Measurements from ENCODE around the gene MSLN. TPM values are rescaled to one million over a fixed set of nuclear protein-coding genes. Genes with fewer than 3 reads are reported as not detected.

Gene MSLN
- total RNA-seq, 4 donors from 2014 or later: 1.5 TPM; not detected in 3

- H3K27me3 ChIP-seq: peaks cover 0 to 26% of the 10 kb centered on the region in 2 donors
- H3K4me1 ChIP-seq: peaks cover 0 to 68% (median 33%) of the 10 kb centered on the region in 4 donors
- DNase-seq (ENCODE audit: low spot score in 2 of 2): no peak
- H3K4me3 ChIP-seq: peak overlapping the region in 1 of 4 donors; percentile 89
- H3K36me3 ChIP-seq: no peaks in the 10 kb centered on the region
- TF ChIP-seq EP300 (IDR thresholded peaks at IDR 0.05): no peak
- TF ChIP-seq POLR2A (IDR thresholded peaks at IDR 0.05): no peak
- TF ChIP-seq CTCF (IDR thresholded peaks at IDR 0.05): no peak
- 53 to 71% methylated on average over 3 to 10 of the region's 11 CpGs for WGBS, 2 donors
- no peaks in the 10 kb centered on the region for H3K9me3 ChIP-seq
- H3K27ac ChIP-seq: peak overlapping the region in 2 of 4 donors; percentile 58 to 63
These were observed 46.5 kb upstream of the MSLN start for GRCh38 chr16:714079-714478.

GRCh38 chr16:714558-715476 lies 45.7 kb upstream of the MSLN start, which contains the start of gene METRN:
TSS of gene METRN (plus strand) at chr16:715118. CDS start at chr16:715290, 172 bp downstream.
- H3K4me1 ChIP-seq: peaks cover 0 to 73% (median 37%) of the 10 kb centered on the region in 4 donors

GRCh38 chr16:715477-716199 lies 44.9 kb upstream of the MSLN start:
- TF ChIP-seq CTCF (IDR thresholded peaks at IDR 0.05): peak in 3 of 5 experiments; percentile 1 to 25 (median 20)
- no peak for TF ChIP-seq POLR2A (IDR thresholded peaks at IDR 0.05)
- TF ChIP-seq EP300 (IDR thresholded peaks at IDR 0.05): no peak
- H3K4me3 ChIP-seq: peak overlapping the region; percentile 49 to 89 (median 66)
- peaks cover 0 to 74% (median 43%) of the 10 kb centered on the region in 4 donors for H3K4me1 ChIP-seq
- peak overlapping the region; percentile 30 to 88 (median 81) for H3K27ac ChIP-seq
- peaks cover 0 to 10% of the 10 kb centered on the region in 2 donors for H3K27me3 ChIP-seq
- H3K9me3 ChIP-seq: no peaks in the 10 kb centered on the region
- no peak for DNase-seq (ENCODE audit: low spot score in 2 of 2)
- WGBS, 2 donors: 1 to 2% methylated on average over 34 to 45 of the region's 74 CpGs
- no peaks in the 10 kb centered on the region for H3K36me3 ChIP-seq

More at GRCh38 chr16:714558-715476, 45.7 kb upstream of the MSLN start, which contains the start of gene METRN:
- Histone ChIP-seq H3K27me3 (peaks cover 0 to 18% of the 10 kb centered on the region in 2 donors), H3K36me3 (no peaks in the 10 kb centered on the region), H3K9me3 (no peaks in the 10 kb centered on the region), H3K4me3 (peak within 1 kb of the TSS; percentile 49 to 89 (median 66)), H3K27ac (peak within 1 kb of the TSS; percentile 30 to 88 (median 81))
- 2 to 8% methylated on average over 30 to 43 of the region's 108 CpGs for WGBS, 2 donors
- TF ChIP-seq POLR2A (IDR thresholded peaks at IDR 0.05) (peak in 1 of 2 donors; percentile 46), CTCF (IDR thresholded peaks at IDR 0.05) (peak in 1 of 5 experiments; percentile 13), EP300 (IDR thresholded peaks at IDR 0.05) (peak in 1 of 2 donors; percentile 35)
- DNase-seq (ENCODE audit: low spot score in 2 of 2): peak; percentile 88 to 90

GRCh38 chr16:716200-716568 lies 44.4 kb upstream of the MSLN start:
- 8 to 10% methylated on average over 4 to 7 of the region's 12 CpGs for WGBS, 2 donors
- Histone ChIP-seq H3K36me3 (no peaks in the 10 kb centered on the region), H3K4me3 (peak overlapping the region; percentile 49 to 89 (median 66)), H3K27me3 (peaks cover 0 to 5% of the 10 kb centered on the region in 2 donors), H3K9me3 (no peaks in the 10 kb centered on the region), H3K27ac (peak overlapping the region; percentile 55 to 88 (median 81)), H3K4me1 (peaks cover 0 to 74% (median 43%) of the 10 kb centered on the region in 4 donors)
- peak in 1 of 2 donors; percentile 38 for DNase-seq (ENCODE audit: low spot score in 2 of 2)
- TF ChIP-seq POLR2A (IDR thresholded peaks at IDR 0.05): no peak
- TF ChIP-seq EP300 (IDR thresholded peaks at IDR 0.05): peak in 1 of 2 donors; percentile 53
- TF ChIP-seq CTCF (IDR thresholded peaks at IDR 0.05): no peak

Data from tibial nerve (tissue), 4 donors.